H1 (cell line): Measurements from ENCODE around the gene MTPN. TPM values are rescaled to one million over a fixed set of nuclear protein-coding genes. Genes with fewer than 3 reads are reported as not detected.

Experiments
- CTCF ChIA-PET: fragments of 300-600 bp; sonication (Branson Sonifier 250); formaldehyde crosslinking; loops from one replicate; lab custom pipeline; 2021; ENCODE audit not compliant: partially characterized antibody; lab: Charles Lee
- POLR2A ChIA-PET: fragments of 300-600 bp; sonication (Branson Sonifier 250); formaldehyde crosslinking; loops from one replicate; lab custom pipeline; 2021; ENCODE audit warnings: inconsistent platforms; ENCODE audit not compliant: partially characterized antibody; lab: Charles Lee
- DNase-seq, 2 experiments: peaks; one replicate each; pipeline versions ENCODE4 v3.0.0 to v3.0.0-alpha.2; 2010 to 2022; ENCODE audit warnings: low spot score in 2 of 2, low read depth in 1 of 2, mixed read lengths in 1 of 2
- FAIRE-seq: peaks from 2 replicates; lab custom pipeline; 2011; peaks lifted over from hg19 to GRCh38; lab: Jason Lieb, UNC
- H2AFZ ChIP-seq: 2 replicates; pipeline ENCODE4 v1.8.1; 2012; ENCODE audit warnings: low read length, inconsistent platforms
- H2AK5ac ChIP-seq: 2 replicates; pipeline ENCODE4 v1.6.1; 2013; ENCODE audit warnings: low read depth, low read length
- H2BK120ac ChIP-seq: replicated peaks from 2 replicates; pipeline ENCODE3; 2013; ENCODE audit warnings: low read depth, low read length, inconsistent platforms
- H2BK12ac ChIP-seq: 2 replicates; pipeline ENCODE4 v1.6.1; 2013; ENCODE audit warnings: low read depth, low read length
- H2BK15ac ChIP-seq: 2 replicates; pipeline ENCODE4 v1.6.1; 2013; ENCODE audit warnings: low read length
- H2BK20ac ChIP-seq: 2 replicates; pipeline ENCODE4 v1.6.1; 2013; ENCODE audit warnings: low read length
- H2BK5ac ChIP-seq: 2 replicates; pipeline ENCODE4 v1.6.1; 2013; ENCODE audit warnings: low read depth, low read length
- H3K14ac ChIP-seq: 2 replicates; pipeline ENCODE4 v1.6.1; 2013; ENCODE audit warnings: inconsistent platforms; ENCODE audit not compliant: insufficient read length
- H3K18ac ChIP-seq: 2 replicates; pipeline ENCODE4 v1.6.1; 2013; ENCODE audit warnings: low read length; ENCODE audit errors: extremely low read depth
- H3K23ac ChIP-seq: 2 replicates; pipeline ENCODE4 v1.6.1; 2013; ENCODE audit warnings: inconsistent platforms; ENCODE audit not compliant: insufficient read length
- H3K23me2 ChIP-seq: 2 replicates; pipeline ENCODE4 v1.6.1; 2013; ENCODE audit warnings: low read depth, low read length
- H3K27ac ChIP-seq: 2 replicates; pipeline ENCODE4 v1.6.1; 2011; ENCODE audit warnings: low read depth, low read length, inconsistent platforms
- H3K27me3 ChIP-seq, 4 experiments: replicated peaks in 1 of 4; 1 replicate in 1 of 4; 2 replicates in 3 of 4; pipeline versions ENCODE4 v1.6.1 to v1.8.1; 2011 to 2013; ENCODE audit warnings: low read length in 3 of 4, mild to moderate bottlenecking in 3 of 4, inconsistent platforms in 2 of 4, mixed read lengths in 2 of 4, moderate library complexity in 1 of 4; ENCODE audit not compliant: control insufficient read depth in 3 of 4, insufficient read depth in 3 of 4; ENCODE audit errors: extremely low read depth in 1 of 4
- H3K36me3 ChIP-seq, 4 experiments: 2 replicates each; pipeline versions ENCODE4 v1.6.1 to v1.8.1; 2011 to 2013; ENCODE audit warnings: mild to moderate bottlenecking in 4 of 4, low read length in 3 of 4, moderate library complexity in 2 of 4, control low read depth in 1 of 4, inconsistent platforms in 1 of 4; ENCODE audit not compliant: insufficient read depth in 4 of 4, control insufficient read depth in 2 of 4
- H3K4ac ChIP-seq: replicated peaks from 2 replicates; pipeline ENCODE3; 2013; ENCODE audit warnings: low read length, low read depth, mixed read lengths, inconsistent platforms; ENCODE audit not compliant: insufficient read length
- H3K4me1 ChIP-seq, 4 experiments: replicated peaks in 1 of 4; 1 replicate in 1 of 4; 2 replicates in 3 of 4; pipeline versions ENCODE4 v1.6.1 to v1.8.1; 2011 to 2013; ENCODE audit warnings: low read length in 3 of 4, inconsistent platforms in 2 of 4, mixed read lengths in 1 of 4; ENCODE audit not compliant: insufficient read depth in 4 of 4, control insufficient read depth in 3 of 4
- H3K4me2 ChIP-seq, 2 experiments: 2 replicates each; pipeline versions ENCODE4 v1.6.1 to v1.8.1; 2011 to 2013; ENCODE audit warnings: low read depth in 2 of 2, low read length in 2 of 2, control low read depth in 1 of 2, inconsistent platforms in 1 of 2, mild to moderate bottlenecking in 1 of 2; ENCODE audit not compliant: insufficient read depth in 1 of 2
- H3K4me3 ChIP-seq, 4 experiments: fragments of 200-600, 300-600 bp in 1 of 4; sonication (generic), shearing (Covaris generic), sonication (Bioruptor Twin) in 1 of 4; 2 replicates each; pipeline versions ENCODE4 v1.5.1 to v1.8.1; 2011 to 2016; ENCODE audit warnings: low read length in 4 of 4, low read depth in 3 of 4, control low read depth in 2 of 4, inconsistent platforms in 2 of 4, mild to moderate bottlenecking in 2 of 4, mixed read lengths in 1 of 4, moderate library complexity in 1 of 4; ENCODE audit not compliant: insufficient read depth in 2 of 4; ENCODE audit errors: extremely low read depth in 1 of 4
- H3K56ac ChIP-seq: replicated peaks from 2 replicates; pipeline ENCODE3; 2013; ENCODE audit warnings: low read depth, mild to moderate bottlenecking, mixed read lengths, low read length, inconsistent platforms; ENCODE audit not compliant: insufficient read length
- H3K79me1 ChIP-seq: 2 replicates; pipeline ENCODE4 v1.6.1; 2013; ENCODE audit warnings: low read depth, low read length, control low read depth
- H3K79me2 ChIP-seq, 2 experiments: 2 replicates each; pipeline versions ENCODE4 v1.6.1 to v1.8.1; 2012 to 2013; ENCODE audit warnings: low read length in 2 of 2, mild to moderate bottlenecking in 2 of 2, inconsistent platforms in 1 of 2; ENCODE audit not compliant: insufficient read depth in 2 of 2, control insufficient read depth in 1 of 2
- H3K9ac ChIP-seq, 4 experiments: replicated peaks in 1 of 4; 1 replicate in 1 of 4; 2 replicates in 3 of 4; pipeline versions ENCODE4 v1.6.1 to v1.8.1; 2011 to 2013; ENCODE audit warnings: low read depth in 3 of 4, low read length in 3 of 4, control low read depth in 2 of 4, mild to moderate bottlenecking in 2 of 4, moderate library complexity in 2 of 4, inconsistent platforms in 1 of 4; ENCODE audit errors: extremely low read depth in 1 of 4
- H3K9me3 ChIP-seq, 2 experiments: 2 replicates each; pipeline versions ENCODE4 v1.6.1 to v1.8.1; 2012 to 2013; ENCODE audit warnings: mild to moderate bottlenecking in 2 of 2, moderate library complexity in 2 of 2, control low read depth in 1 of 2, inconsistent platforms in 1 of 2, low read depth in 1 of 2, low read length in 1 of 2, mixed read lengths in 1 of 2; ENCODE audit not compliant: insufficient read depth in 2 of 2
- H4K20me1 ChIP-seq, 2 experiments: replicated peaks in 1 of 2; 2 replicates each; pipeline versions ENCODE3 to v1.8.1; 2011 to 2013; ENCODE audit warnings: inconsistent platforms in 2 of 2, low read length in 2 of 2, mild to moderate bottlenecking in 1 of 2; ENCODE audit not compliant: insufficient read depth in 2 of 2, control insufficient read depth in 1 of 2
- H4K5ac ChIP-seq: 2 replicates; pipeline ENCODE4 v1.6.1; 2013; ENCODE audit warnings: low read length, low read depth, mixed read lengths, inconsistent platforms; ENCODE audit not compliant: insufficient read length
- H4K8ac ChIP-seq: 2 replicates; pipeline ENCODE4 v1.8.0; 2013; ENCODE audit warnings: mild to moderate bottlenecking, moderate library complexity, low read length, inconsistent platforms; ENCODE audit not compliant: insufficient read depth; ENCODE audit errors: extremely low read depth
- H4K91ac ChIP-seq: replicated peaks from 2 replicates; pipeline ENCODE3; 2013; ENCODE audit warnings: low read length, mixed read lengths, inconsistent platforms; ENCODE audit not compliant: insufficient read length
- CBX8 ChIP-seq: fragments of 300-800, 300-1000 bp; sonication (generic); IDR thresholded peaks from 2 replicates; pipeline ENCODE4 v1.7.1; 2016; ENCODE audit warnings: low read depth, low read length, borderline replicate concordance
- CTBP2 ChIP-seq: IDR thresholded peaks from 2 replicates; pipeline ENCODE4 v1.7.0; 2011; ENCODE audit warnings: borderline replicate concordance, mild to moderate bottlenecking, moderate library complexity, mixed read lengths, low read length; ENCODE audit not compliant: insufficient read depth, insufficient read length
- EGR1 ChIP-seq: IDR thresholded peaks from 2 replicates; pipeline ENCODE4 v1.6.1; 2011; ENCODE audit warnings: low read depth, low read length, borderline replicate concordance
- EZH2 ChIP-seq: fragments of 200-600 bp; sonication (generic); IDR thresholded peaks from 2 replicates; pipeline ENCODE4 v1.7.1; 2012; ENCODE audit warnings: low read depth, mild to moderate bottlenecking, moderate library complexity, low read length, inconsistent platforms; ENCODE audit not compliant: severe bottlenecking
- FOSL1 ChIP-seq: IDR thresholded peaks from 2 replicates; pipeline ENCODE4 v1.6.1; 2011; ENCODE audit warnings: mild to moderate bottlenecking, low read depth, low read length, moderate library complexity; ENCODE audit not compliant: insufficient read depth
- POU5F1 ChIP-seq: IDR thresholded peaks from 2 replicates; pipeline ENCODE4 v1.6.1; 2011; ENCODE audit warnings: low read depth, mild to moderate bottlenecking, low read length, moderate library complexity
- RBBP5 ChIP-seq: IDR thresholded peaks from 2 replicates; pipeline ENCODE4 v1.7.1; 2012; ENCODE audit warnings: low read depth, mild to moderate bottlenecking, inconsistent platforms, low read length, moderate library complexity, borderline replicate concordance
- RNF2 ChIP-seq: fragments of 200-900, 300-1000 bp; sonication (generic); IDR thresholded peaks from 2 replicates; pipeline ENCODE4 v1.7.1; 2016; ENCODE audit warnings: borderline replicate concordance, low read depth, mild to moderate bottlenecking, antibody characterized with exemption, low read length; ENCODE audit not compliant: poor library complexity, severe bottlenecking; ENCODE audit errors: missing control alignments
- SIN3A ChIP-seq, 2 experiments: IDR thresholded peaks in 1 of 2; conservative IDR thresholded peaks in 1 of 2; 2 replicates each; pipeline ENCODE4 v1.6.1; 2011 to 2012; ENCODE audit warnings: low read length in 2 of 2, improper control_type of control experiment in 1 of 2, low read depth in 1 of 2, mild to moderate bottlenecking in 1 of 2
- SIRT6 ChIP-seq: IDR thresholded peaks from one replicate; pipeline ENCODE4 v1.7.1; 2012; ENCODE audit warnings: low read length, inconsistent platforms
- SP2 ChIP-seq: IDR thresholded peaks from 2 replicates; pipeline ENCODE4 v1.6.1; 2012; ENCODE audit warnings: mild to moderate bottlenecking, low read length, inconsistent platforms
- SP4 ChIP-seq: IDR thresholded peaks from 2 replicates; pipeline ENCODE4 v1.6.1; 2012; ENCODE audit warnings: low read length, inconsistent platforms
- SUZ12 ChIP-seq: fragments of 200-600 bp; sonication (generic); IDR thresholded peaks from 2 replicates; pipeline ENCODE4 v1.6.1; 2012; ENCODE audit warnings: mild to moderate bottlenecking, inconsistent platforms, low read length, moderate library complexity, mixed read lengths
- WGBS, 2 experiments: shearing (Covaris generic) in 1 of 2; methylation state at CpG; one replicate each; pipeline versions ENCODE4 v1.1.6 to v1.1.7; 2013 to 2015; ENCODE audit warnings: low lambda C conversion rate in 2 of 2, mixed read lengths in 2 of 2, inconsistent platforms in 1 of 2, low coverage in 1 of 2, missing lambda C conversion rate in 1 of 2; ENCODE audit not compliant: insufficient replicate concordance in 2 of 2, insufficient coverage in 1 of 2, insufficient read length in 1 of 2; ENCODE audit errors: extremely low coverage in 1 of 2, missing lambda C conversion rate in 1 of 2; 5-methylcytosine and 5-hydroxymethylcytosine counted together
- polyA plus RNA-seq, 7 experiments: library from polyadenylated mRNA; depleted of rRNA in 3 of 7; stranded (reverse) in 5 of 7; unstranded in 2 of 7; fragments of >200 nt in 5 of 7; fragments of 200-250 nt in 2 of 7; gene quantifications; 1 replicate in 5 of 7; 2 replicates in 1 of 7; 4 replicates in 1 of 7; pipeline versions ENCODE4 v1.2.1 to v1.2.3, GENCODE V29; 2011 to 2013; ENCODE audit warnings: missing spikeins in 2 of 7, mixed read lengths in 2 of 7
- total RNA-seq: library from RNA; stranded (reverse); fragmentation: NEBNext Ultra II Directional; extraction: Animal tissue kit (Norgen Biotek cat#: 25700); gene quantifications from 2 replicates; pipeline ENCODE4 v1.2.1, GENCODE V29; 2021

The MTPN gene
- total and polyA plus RNA-seq, 2 of the 8 experiments (the other 6 are each of a cell fraction or from before 2014, with no cell fraction given): 33.0 to 101 TPM

- Histone ChIP-seq H3K27ac (no peak overlapping the region), H2BK5ac (no peak overlapping the region), H3K23me2 (no peaks in the 10 kb centered on the region), H3K14ac (no peak overlapping the region), H3K4me1 (no peaks in the 10 kb centered on the region), H2AFZ (no peak overlapping the region; the same call in 1 of the 2 replicates), H2AK5ac (no peak overlapping the region), H4K5ac (no peak overlapping the region), H3K79me1 (no peaks in the 10 kb centered on the region), H3K9ac (no peak overlapping the region), H3K4me3 (no peak overlapping the region), H3K36me3 (no peaks in the 10 kb centered on the region), H2BK12ac (no peak overlapping the region), H2BK20ac (no peak overlapping the region), H3K27me3 (no peaks in the 10 kb centered on the region), H4K91ac (no peak overlapping the region), H2BK15ac (no peak overlapping the region), H3K79me2 (no peaks in the 10 kb centered on the region), H4K20me1 (no peaks in the 10 kb centered on the region), H2BK120ac (no peak overlapping the region), H3K23ac (no peak overlapping the region), H3K18ac (no peak overlapping the region), H4K8ac (no peak overlapping the region), H3K56ac (no peak overlapping the region), H3K4me2 (no peak overlapping the region), H3K4ac (no peak overlapping the region), H3K9me3 (peaks cover 3% of the 10 kb centered on the region in 2 experiments; a peak in 1 of 4 replicates)
- 83% methylated on average over 6 of the region's 6 CpGs; no CpG with 5 or more reads in 1 of the 2 experiments for whole genome bisulfite sequencing, 2 experiments
- no peak for FAIRE-seq
- ChIA-PET POLR2A (no interaction called here), CTCF (interaction anchor here (0.9 to 1.4 kb wide), 3 partner anchors 17 to 124 kb away, joined by 3 to 4 read pairs (median 4); no protein-coding TSS in a partner anchor)
- DNase-seq: no peak
- no peak for TF ChIP-seq SIN3A (conservative IDR thresholded peaks at IDR 0.05 in 1 of 2, IDR thresholded peaks at IDR 0.05 in 1 of 2; ENCODE audit: low read depth in 1 of 2, low read length in 2 of 2)
- TF ChIP-seq RBBP5: no peak
- no peak for TF ChIP-seq CTBP2
- TF ChIP-seq EGR1: no peak
- no peak for TF ChIP-seq CBX8
- no peak for TF ChIP-seq RNF2
- no peak for TF ChIP-seq SUZ12
- TF ChIP-seq POU5F1: no peak
- TF ChIP-seq EZH2: no peak
- TF ChIP-seq FOSL1: no peak
- TF ChIP-seq SP4: no peak
- no peak for TF ChIP-seq SIRT6
- TF ChIP-seq SP2: no peak
These were observed 14.2 kb upstream of the MTPN start for GRCh38 chr7:135991322-135991721.
